GM12875 (cell line): ENCODE data around the gene SLC25A29.

Source experiments
- H3K4me3 ChIP-seq: one replicate; pipeline ENCODE4 v1.5.1; 2011; ENCODE audit warnings: low read depth, low read length, control low read depth
- TF ChIP-seq, protein P1 (sequence below): IDR thresholded peaks from 2 replicates; pipeline ENCODE4 v1.5.1; 2011; ENCODE audit warnings: low read depth, mild to moderate bottlenecking, control low read depth, inconsistent platforms, low read length, moderate library complexity, borderline replicate concordance; ENCODE audit not compliant: insufficient read depth

Gene SLC25A29

DNA sequence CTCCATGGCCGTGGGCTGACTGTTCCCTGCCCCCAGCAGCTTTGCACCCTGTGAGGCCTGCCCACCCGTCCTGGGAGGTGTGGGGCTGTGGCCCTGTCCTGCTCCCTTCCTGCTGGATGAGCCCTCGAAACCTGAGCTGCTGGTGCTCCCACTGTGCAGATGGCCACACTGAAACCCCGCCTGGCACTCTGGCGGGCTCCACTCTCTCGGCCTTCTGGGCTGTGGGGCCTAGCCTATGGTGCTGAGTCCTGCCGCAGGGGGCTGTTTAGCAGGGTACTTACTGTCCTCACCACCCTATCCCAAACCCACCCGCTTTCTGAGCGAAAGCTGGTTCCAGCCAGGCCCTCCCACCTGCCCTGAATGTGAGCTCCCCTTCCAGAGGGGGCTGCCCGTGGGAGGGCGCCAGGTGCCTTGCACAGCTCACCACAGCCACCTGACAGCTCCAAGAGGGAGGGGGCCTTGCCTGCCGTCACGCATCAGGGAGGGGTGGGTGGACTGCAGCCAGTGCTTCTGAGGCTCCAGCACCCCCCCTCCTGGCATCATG, 24.2 kb upstream of the SLC25A29 start:
- TF ChIP-seq, protein P1, sequence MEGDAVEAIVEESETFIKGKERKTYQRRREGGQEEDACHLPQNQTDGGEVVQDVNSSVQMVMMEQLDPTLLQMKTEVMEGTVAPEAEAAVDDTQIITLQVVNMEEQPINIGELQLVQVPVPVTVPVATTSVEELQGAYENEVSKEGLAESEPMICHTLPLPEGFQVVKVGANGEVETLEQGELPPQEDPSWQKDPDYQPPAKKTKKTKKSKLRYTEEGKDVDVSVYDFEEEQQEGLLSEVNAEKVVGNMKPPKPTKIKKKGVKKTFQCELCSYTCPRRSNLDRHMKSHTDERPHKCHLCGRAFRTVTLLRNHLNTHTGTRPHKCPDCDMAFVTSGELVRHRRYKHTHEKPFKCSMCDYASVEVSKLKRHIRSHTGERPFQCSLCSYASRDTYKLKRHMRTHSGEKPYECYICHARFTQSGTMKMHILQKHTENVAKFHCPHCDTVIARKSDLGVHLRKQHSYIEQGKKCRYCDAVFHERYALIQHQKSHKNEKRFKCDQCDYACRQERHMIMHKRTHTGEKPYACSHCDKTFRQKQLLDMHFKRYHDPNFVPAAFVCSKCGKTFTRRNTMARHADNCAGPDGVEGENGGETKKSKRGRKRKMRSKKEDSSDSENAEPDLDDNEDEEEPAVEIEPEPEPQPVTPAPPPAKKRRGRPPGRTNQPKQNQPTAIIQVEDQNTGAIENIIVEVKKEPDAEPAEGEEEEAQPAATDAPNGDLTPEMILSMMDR = no peak
- H3K4me3 ChIP-seq = no peak overlapping the region

DNA sequence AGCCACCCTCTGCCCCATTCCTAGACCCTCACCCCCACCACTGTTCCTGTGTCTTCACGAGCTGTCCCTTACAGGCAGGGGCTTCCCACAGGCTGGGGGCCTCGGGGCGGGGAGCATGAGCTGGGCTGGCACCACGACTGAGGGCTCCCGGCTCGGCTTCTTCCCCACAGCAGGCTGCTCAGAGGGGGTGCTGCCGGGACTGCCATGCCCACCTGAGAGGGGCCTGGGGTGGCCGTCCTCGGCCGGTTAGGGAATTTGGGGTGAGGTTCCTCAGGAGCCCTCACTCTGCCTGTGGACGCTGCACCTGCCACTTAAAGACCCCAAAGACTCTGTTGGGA, 23.7 kb upstream of the SLC25A29 start:
- H3K4me3 ChIP-seq = no peak overlapping the region
- TF ChIP-seq, protein P1 = no peak

DNA sequence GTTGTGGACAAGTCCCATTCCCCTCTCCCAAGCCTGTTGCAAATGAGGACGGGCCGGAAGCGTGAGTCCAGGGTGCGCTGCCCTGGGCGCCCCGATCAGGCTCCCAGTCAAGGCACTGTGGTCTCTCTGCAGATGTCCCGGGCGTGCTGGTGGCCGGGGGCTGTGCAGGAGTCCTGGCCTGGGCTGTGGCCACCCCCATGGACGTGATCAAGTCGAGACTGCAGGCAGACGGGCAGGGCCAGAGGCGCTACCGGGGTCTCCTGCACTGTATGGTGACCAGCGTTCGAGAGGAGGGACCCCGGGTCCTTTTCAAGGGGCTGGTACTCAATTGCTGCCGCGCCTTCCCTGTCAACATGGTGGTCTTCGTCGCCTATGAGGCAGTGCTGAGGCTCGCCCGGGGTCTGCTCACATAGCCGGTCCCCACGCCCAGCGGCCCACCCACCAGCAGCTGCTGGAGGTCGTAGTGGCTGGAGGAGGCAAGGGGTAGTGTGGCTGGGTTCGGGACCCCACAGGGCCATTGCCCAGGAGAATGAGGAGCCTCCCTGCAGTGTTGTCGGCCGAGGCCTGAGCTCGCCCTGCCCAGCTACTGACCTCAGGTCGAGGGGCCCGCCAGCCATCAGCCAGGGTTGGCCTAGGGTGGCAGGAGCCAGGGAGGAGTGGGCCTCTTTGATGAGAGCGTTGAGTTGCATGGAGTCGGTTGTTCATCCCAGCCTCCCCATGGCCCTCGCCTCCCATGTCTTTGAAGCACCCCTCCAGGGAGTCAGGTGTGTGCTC, 23.2 kb upstream of the SLC25A29 start:
- TF ChIP-seq, protein P1 = no peak
- H3K4me3 ChIP-seq = no peak overlapping the region

DNA sequence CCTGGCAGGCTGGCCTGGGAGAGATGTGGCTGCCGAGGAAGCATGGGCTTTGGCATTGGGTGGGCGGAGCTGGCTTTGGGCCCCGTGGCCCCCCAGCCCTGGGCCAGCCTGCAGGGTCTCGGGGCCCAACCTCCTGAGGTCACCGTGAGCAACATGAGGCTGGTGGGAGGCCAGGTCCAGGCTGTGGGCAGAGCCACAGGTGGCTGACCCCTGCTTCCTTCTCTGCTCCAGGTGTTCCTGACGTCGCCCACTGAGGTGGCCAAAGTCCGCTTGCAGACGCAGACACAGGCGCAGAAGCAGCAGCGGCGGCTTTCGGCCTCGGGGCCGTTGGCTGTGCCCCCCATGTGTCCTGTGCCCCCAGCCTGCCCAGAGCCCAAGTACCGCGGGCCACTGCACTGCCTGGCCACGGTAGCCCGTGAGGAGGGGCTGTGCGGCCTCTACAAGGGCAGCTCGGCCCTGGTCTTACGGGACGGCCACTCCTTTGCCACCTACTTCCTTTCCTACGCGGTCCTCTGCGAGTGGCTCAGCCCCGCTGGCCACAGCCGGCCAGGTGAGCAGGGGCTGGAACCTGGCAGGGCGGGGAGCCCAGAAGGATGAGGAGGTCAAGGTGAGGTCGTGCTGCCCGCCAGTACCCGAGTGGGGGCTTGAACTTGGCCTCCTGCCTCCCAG, 22.4 kb upstream of the SLC25A29 start:
- no peak overlapping the region for H3K4me3 ChIP-seq
- TF ChIP-seq, protein P1 = no peak

DNA sequence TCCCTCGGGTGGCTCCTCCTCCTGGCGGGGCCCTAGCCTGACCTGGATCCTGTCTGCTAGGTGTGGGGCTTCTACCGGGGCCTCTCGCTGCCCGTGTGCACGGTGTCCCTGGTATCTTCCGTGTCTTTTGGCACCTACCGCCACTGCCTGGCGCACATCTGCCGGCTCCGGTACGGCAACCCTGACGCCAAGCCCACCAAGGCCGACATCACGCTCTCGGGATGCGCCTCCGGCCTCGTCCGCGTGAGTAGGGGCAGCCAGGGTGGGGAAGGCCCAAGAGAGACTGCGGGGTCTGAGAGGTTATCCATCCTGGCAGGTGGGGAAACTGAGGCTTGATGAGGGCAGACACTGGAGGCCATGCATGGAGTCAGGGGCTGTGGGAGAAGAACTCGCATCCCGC, 20.9 kb upstream of the SLC25A29 start:
- TF ChIP-seq, protein P1 = no peak
- H3K4me3 ChIP-seq = no peak overlapping the region

DNA sequence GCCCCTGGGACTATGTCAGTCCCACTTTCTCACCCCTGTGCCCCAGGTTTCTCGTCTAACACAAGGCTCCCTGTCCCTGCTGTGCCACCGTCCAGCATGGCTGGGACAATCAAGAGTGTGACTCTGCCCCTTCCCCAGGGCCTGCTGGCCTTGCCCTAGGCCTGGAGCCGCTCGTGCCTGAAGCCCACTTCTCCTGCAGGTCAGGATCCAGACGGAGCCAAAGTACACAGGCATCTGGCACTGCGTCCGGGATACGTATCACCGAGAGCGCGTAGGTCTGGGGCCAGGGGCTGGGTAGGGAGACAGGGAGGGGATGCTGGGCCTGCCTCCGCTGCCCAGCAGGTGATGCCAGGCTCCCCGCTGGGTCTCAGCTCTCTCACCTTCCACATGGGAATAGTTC, 19.7 kb upstream of the SLC25A29 start:
- no peak overlapping the region for H3K4me3 ChIP-seq
- TF ChIP-seq, protein P1 = no peak

DNA sequence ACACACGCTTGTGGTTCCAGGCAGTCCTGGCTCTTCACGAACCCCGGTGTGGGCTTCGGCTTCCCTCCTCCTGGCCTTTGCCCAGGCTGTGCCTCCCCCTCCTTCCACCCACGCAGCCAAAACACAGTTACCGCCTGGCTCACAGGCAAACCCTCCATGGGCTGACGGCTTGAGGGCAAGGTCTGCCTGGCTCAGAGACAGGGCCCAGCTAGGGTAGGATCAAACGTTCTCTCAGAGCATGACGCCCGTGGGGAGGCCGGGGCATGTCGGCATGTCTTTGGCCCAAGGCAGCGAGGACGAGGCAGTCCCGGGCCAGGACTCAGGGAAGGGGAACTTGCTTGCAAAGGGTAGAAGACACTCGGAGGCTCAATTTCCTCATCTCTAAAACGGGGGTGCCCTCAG, 19.0 kb upstream of the SLC25A29 start:
- no peak overlapping the region for H3K4me3 ChIP-seq
- TF ChIP-seq, protein P1 = no peak
